A673 (cell line): ENCODE data around the gene PIK3CG.

Experiments used
- CTCF ChIP-seq: fragments of 300-800, 200-600 bp; sonication (generic); conservative IDR thresholded peaks from 2 replicates; pipeline ENCODE4 v1.5.1; 2017; ENCODE audit warnings: low read depth, mild to moderate bottlenecking, antibody characterized with exemption, low read length, moderate library complexity, mixed read lengths
- EZH2 ChIP-seq: fragments of 200-600 bp; sonication (generic); IDR thresholded peaks from 2 replicates; pipeline ENCODE4 v1.6.1; 2017; ENCODE audit warnings: borderline replicate concordance, low read depth, mild to moderate bottlenecking, mixed read lengths, antibody characterized with exemption, low read length; ENCODE audit not compliant: poor library complexity, severe bottlenecking

- no peak for TF ChIP-seq CTCF
- no peak for TF ChIP-seq EZH2
Measured at GRCh38 chr7:106918991-106919390, 53.9 kb downstream of the PIK3CG start.
